Keratinocyte (primary cell): ENCODE results near the gene RNF113A.

Experiments used
- EZH2 ChIP-seq: IDR thresholded peaks from one replicate; pipeline ENCODE4 v1.6.1; 2012; ENCODE audit warnings: inconsistent platforms, mild to moderate bottlenecking, low read length, moderate library complexity
- TF ChIP-seq, protein P1 (sequence below), 3 experiments: IDR thresholded peaks in 1 of 3; conservative IDR thresholded peaks in 1 of 3; optimal IDR thresholded peaks in 1 of 3; 2 replicates in 2 of 3; 3 replicates in 1 of 3; pipeline versions ENCODE3 to v1.5.1; 2011; ENCODE audit warnings: low read length in 3 of 3, mild to moderate bottlenecking in 3 of 3, moderate library complexity in 2 of 3, control low read depth in 1 of 3, inconsistent platforms in 1 of 3; ENCODE audit not compliant: insufficient read depth in 2 of 3; ENCODE audit errors: extremely low read depth in 1 of 3

- TF ChIP-seq, protein P1, sequence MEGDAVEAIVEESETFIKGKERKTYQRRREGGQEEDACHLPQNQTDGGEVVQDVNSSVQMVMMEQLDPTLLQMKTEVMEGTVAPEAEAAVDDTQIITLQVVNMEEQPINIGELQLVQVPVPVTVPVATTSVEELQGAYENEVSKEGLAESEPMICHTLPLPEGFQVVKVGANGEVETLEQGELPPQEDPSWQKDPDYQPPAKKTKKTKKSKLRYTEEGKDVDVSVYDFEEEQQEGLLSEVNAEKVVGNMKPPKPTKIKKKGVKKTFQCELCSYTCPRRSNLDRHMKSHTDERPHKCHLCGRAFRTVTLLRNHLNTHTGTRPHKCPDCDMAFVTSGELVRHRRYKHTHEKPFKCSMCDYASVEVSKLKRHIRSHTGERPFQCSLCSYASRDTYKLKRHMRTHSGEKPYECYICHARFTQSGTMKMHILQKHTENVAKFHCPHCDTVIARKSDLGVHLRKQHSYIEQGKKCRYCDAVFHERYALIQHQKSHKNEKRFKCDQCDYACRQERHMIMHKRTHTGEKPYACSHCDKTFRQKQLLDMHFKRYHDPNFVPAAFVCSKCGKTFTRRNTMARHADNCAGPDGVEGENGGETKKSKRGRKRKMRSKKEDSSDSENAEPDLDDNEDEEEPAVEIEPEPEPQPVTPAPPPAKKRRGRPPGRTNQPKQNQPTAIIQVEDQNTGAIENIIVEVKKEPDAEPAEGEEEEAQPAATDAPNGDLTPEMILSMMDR (optimal IDR thresholded peaks at IDR 0.05 in 1 of 3, IDR thresholded peaks at IDR 0.05 in 1 of 3, conservative IDR thresholded peaks at IDR 0.05 in 1 of 3; ENCODE audit: extremely low read depth in 1 of 3, insufficient read depth in 2 of 3, low read length in 3 of 3): no peak
- no peak for TF ChIP-seq EZH2
These were observed 18.9 kb downstream of the RNF113A start, which contains the start of gene UPF3B for GRCh38 chrX:119852382-119853353.
